ENCODE data around the gene PALM3. TPM values are rescaled to one million over a fixed set of nuclear protein-coding genes. Genes with fewer than 3 reads are reported as not detected.

PALM3 gene
- total RNA-seq, 1 experiment from 2014 or later, result 3.3 TPM

- TF ChIP-seq CEBPB (IDR thresholded peaks at IDR 0.05; ENCODE audit: low read depth) (no peak), MAX (IDR thresholded peaks at IDR 0.05) (no peak), JUND (IDR thresholded peaks at IDR 0.05) (no peak), POLR2AphosphoS5 (IDR thresholded peaks at IDR 0.05; ENCODE audit: low read depth, low read length) (no peak), FOSL1 (IDR thresholded peaks at IDR 0.05; ENCODE audit: low read depth) (no peak), POLR2A (IDR thresholded peaks at IDR 0.05; ENCODE audit: borderline replicate concordance, extremely low read depth, insufficient read depth, insufficient read length) (no peak), SP1 (IDR thresholded peaks at IDR 0.05; ENCODE audit: low read depth) (no peak), EZH2phosphoT487 (IDR thresholded peaks at IDR 0.05; ENCODE audit: borderline replicate concordance) (no peak), ELF1 (IDR thresholded peaks at IDR 0.05; ENCODE audit: borderline replicate concordance, low read depth) (no peak), ZBTB33 (IDR thresholded peaks at IDR 0.05; ENCODE audit: extremely low read depth, insufficient replicate concordance, low read length) (no peak), ZNF274 (IDR thresholded peaks at IDR 0.05; ENCODE audit: low read depth, low read length) (no peak), EZH2 (IDR thresholded peaks at IDR 0.05) (no peak), SIN3A (IDR thresholded peaks at IDR 0.05; ENCODE audit: low read depth) (no peak), YY1 (IDR thresholded peaks at IDR 0.05; ENCODE audit: extremely low read depth, insufficient replicate concordance, low read depth, low read length) (no peak), SRF (IDR thresholded peaks at IDR 0.05; ENCODE audit: low read depth) (no peak), ZFX (IDR thresholded peaks at IDR 0.05) (no peak), RAD21 (IDR thresholded peaks at IDR 0.05; ENCODE audit: low read depth) (no peak), REST (IDR thresholded peaks at IDR 0.05; ENCODE audit: low read depth) (no peak), TCF7L2 (IDR thresholded peaks at IDR 0.05; ENCODE audit: borderline replicate concordance, extremely low read depth, insufficient read depth, insufficient read length) (no peak), CBX3 (IDR thresholded peaks at IDR 0.05; ENCODE audit: low read depth) (no peak)
- Histone ChIP-seq H3K27ac (ENCODE audit: low read depth, low read length) (no peak overlapping the region), H3K9me2 (ENCODE audit: insufficient read depth) (no peaks in the 10 kb centered on the region), H4K20me1 (ENCODE audit: insufficient read depth) (no peaks in the 10 kb centered on the region), H3K4me3 (replicated peaks in 1 of 2; ENCODE audit: low read depth in 1 of 2, low read length in 2 of 2) (no peak overlapping the region), H3K9me3 (ENCODE audit: control insufficient read depth in 1 of 2, insufficient read depth in 1 of 2, low read depth in 1 of 2, low read length in 2 of 2) (no peaks in the 10 kb centered on the region), H3K4me2 (ENCODE audit: low read length) (no peak overlapping the region), H2AFZ (ENCODE audit: low read depth, low read length, poor library complexity, severe bottlenecking) (no peak overlapping the region), H3K79me2 (ENCODE audit: insufficient read depth, low read length) (no peaks in the 10 kb centered on the region), H3K36me3 (ENCODE audit: control insufficient read depth in 1 of 2, insufficient read depth in 2 of 2, low read length in 2 of 2) (peaks cover 0 to 6% of the 10 kb centered on the region in 2 experiments; a peak in 2 of 4 replicates), H3K4me1 (ENCODE audit: control insufficient read depth in 1 of 2, insufficient read depth in 2 of 2, low read length in 2 of 2) (peaks cover 1 to 11% of the 10 kb centered on the region in 2 experiments), H3K9ac (ENCODE audit: low read length) (no peak overlapping the region), H3K27me3 (ENCODE audit: insufficient read depth, low read length) (no peaks in the 10 kb centered on the region)
- ATAC-seq (no peak), DNase-seq (ENCODE audit: low read depth, low spot score) (no peak)
- intact Hi-C loops (cut with micrococcal nuclease), result no loop called here
- RAD21 ChIA-PET (ENCODE audit: low non-redundant PET in 1 of 2, low total read pairs in 2 of 2, uncharacterized antibody in 2 of 2, unreplicated experiment in 2 of 2), result no interaction called here
- CTCF ChIA-PET, result interaction anchor here (1.2 kb wide), 1 partner anchor 10 kb away, joined by 7 read pairs; no protein-coding TSS in a partner anchor
- POLR2A ChIA-PET, result interaction anchor here (0.6 kb wide), 1 partner anchor 29 kb away, joined by 3 read pairs; no protein-coding TSS in a partner anchor
- no TSS peak for BruUV-seq (replicated peaks)
These were observed 8.8 kb downstream of the PALM3 start for GRCh38 chr19:14053032-14053431.

Measured in HCT116 (cell line).